GM12878 (cell line): ENCODE results near the gene COL19A1. TPM values are rescaled to one million over a fixed set of nuclear protein-coding genes. Genes with fewer than 3 reads are reported as not detected.

Source experiments
- ATAC-seq: fragments of 200-7000 bp; cut with Tn5 transposase; 3 replicates; pipeline ENCODE4 v1.9.1; 2020; ENCODE audit warnings: mild to moderate bottlenecking, moderate library complexity
- BruUV-seq: library from RNA; stranded (reverse); fragments of 400-500 nt; replicated peaks from 2 replicates; lab custom pipeline; 2021; lab: Mats Ljungman, UMichigan
- CTCF ChIA-PET: fragments of 300-600 bp; sonication (Branson Sonifier 250); formaldehyde crosslinking; extraction: SDS; loops from one replicate; lab custom pipeline; 2021; ENCODE audit warnings: inconsistent platforms; lab: Yijun Ruan, JAX
- POLR2A ChIA-PET: fragments of 350-600 bp; formaldehyde crosslinking; extraction: SDS; loops from one replicate; lab custom pipeline; 2021; ENCODE audit warnings: inconsistent platforms; lab: Charles Lee
- RAD21 ChIA-PET: fragments of 300-600 bp; sonication (Branson Sonifier 250); formaldehyde crosslinking; loops from one replicate; lab custom pipeline; 2023; ENCODE audit warnings: antibody characterized with exemption; ENCODE audit not compliant: unreplicated experiment; lab: Charles Lee
- SMC1A ChIA-PET: fragments of 300-600 bp; sonication (Branson Sonifier 250); formaldehyde crosslinking; loops from one replicate; lab custom pipeline; 2023; ENCODE audit not compliant: unreplicated experiment, uncharacterized antibody; lab: Charles Lee
- DNase-seq: peaks from one replicate; pipeline ENCODE4 v3.0.0-alpha.2; 2011; ENCODE audit warnings: low read depth, low spot score
- FAIRE-seq: peaks from 3 replicates; lab custom pipeline; 2011; peaks lifted over from hg19 to GRCh38; lab: Jason Lieb, UNC
- H2AFZ ChIP-seq: 2 replicates; pipeline ENCODE4 v1.6.0; 2011; ENCODE audit warnings: low read depth, low read length, control low read depth; ENCODE audit not compliant: control insufficient read depth
- H3K27ac ChIP-seq: 2 replicates; pipeline ENCODE4 v1.5.1; 2011; ENCODE audit warnings: control low read depth; ENCODE audit not compliant: control insufficient read depth, insufficient read depth
- H3K27me3 ChIP-seq, 2 experiments: replicated peaks in 1 of 2; 2 replicates each; pipeline versions ENCODE4 v1.6.0 to v1.6.1; 2011; ENCODE audit warnings: low read length in 1 of 2; ENCODE audit not compliant: control insufficient read depth in 2 of 2, insufficient read depth in 2 of 2
- H3K36me3 ChIP-seq, 2 experiments: 2 replicates each; pipeline ENCODE4 v1.5.1; 2011; ENCODE audit warnings: low read length in 1 of 2; ENCODE audit not compliant: control insufficient read depth in 2 of 2, insufficient read depth in 2 of 2
- H3K4me1 ChIP-seq: 2 replicates; pipeline ENCODE4 v1.6.1; 2011; ENCODE audit warnings: mild to moderate bottlenecking, low read length, moderate library complexity, mixed read lengths; ENCODE audit not compliant: control insufficient read depth, insufficient read depth
- H3K4me2 ChIP-seq: 2 replicates; pipeline ENCODE4 v1.6.0; 2011; ENCODE audit warnings: control low read depth; ENCODE audit not compliant: control insufficient read depth, insufficient read depth
- H3K4me3 ChIP-seq: fragments of 200-600 bp; sonication (generic); 2 replicates; pipeline ENCODE4 v1.5.1; 2016
- H3K79me2 ChIP-seq: 2 replicates; pipeline ENCODE4 v1.6.0; 2011; ENCODE audit warnings: low read length; ENCODE audit not compliant: control insufficient read depth, insufficient read depth
- H3K9ac ChIP-seq: 2 replicates; pipeline ENCODE4 v1.8.0; 2011; ENCODE audit warnings: low read length, control low read depth, mixed read lengths; ENCODE audit not compliant: control insufficient read depth, insufficient read depth
- H3K9me3 ChIP-seq: replicated peaks from 3 replicates; pipeline ENCODE4 v1.5.1; 2011; ENCODE audit warnings: mild to moderate bottlenecking, low read length; ENCODE audit not compliant: control insufficient read depth, insufficient read depth
- H4K20me1 ChIP-seq: 2 replicates; pipeline ENCODE4 v1.6.0; 2011; ENCODE audit not compliant: control insufficient read depth, insufficient read depth
- CHD2 ChIP-seq: IDR thresholded peaks from 2 replicates; pipeline ENCODE4 v1.6.1; 2011; ENCODE audit warnings: low read depth, low read length, improper control_type of control experiment, borderline replicate concordance
- EZH2 ChIP-seq: IDR thresholded peaks from 2 replicates; pipeline ENCODE4 v1.6.1; 2012; ENCODE audit warnings: low read depth, mild to moderate bottlenecking, control low read depth, inconsistent platforms, low read length, borderline replicate concordance; ENCODE audit not compliant: control insufficient read depth
- FOS ChIP-seq: IDR thresholded peaks from 3 replicates; pipeline ENCODE4 v1.6.1; 2011; ENCODE audit warnings: borderline replicate concordance; ENCODE audit not compliant: insufficient read length; ENCODE audit errors: extremely low read depth
- MTA2 ChIP-seq: fragments of 450-650 bp; IDR thresholded peaks from 2 replicates; pipeline ENCODE4 v1.6.1; 2016; ENCODE audit warnings: low read depth, mild to moderate bottlenecking, moderate library complexity
- NR2C2 ChIP-seq: IDR thresholded peaks from 2 replicates; pipeline ENCODE4 v1.6.1; 2011; ENCODE audit warnings: borderline replicate concordance, low read depth; ENCODE audit not compliant: control insufficient read depth, insufficient read length
- RFX5 ChIP-seq: IDR thresholded peaks from 2 replicates; pipeline ENCODE4 v1.6.1; 2011; ENCODE audit warnings: low read depth, low read length, improper control_type of control experiment
- SMAD5 ChIP-seq: IDR thresholded peaks from 2 replicates; pipeline ENCODE4 v1.6.1; 2016; ENCODE audit warnings: antibody characterized with exemption, low read depth
- USF1 ChIP-seq: IDR thresholded peaks from 2 replicates; pipeline ENCODE4 v1.6.1; 2011; ENCODE audit warnings: borderline replicate concordance, low read depth, mild to moderate bottlenecking, moderate library complexity, mixed read lengths, low read length; ENCODE audit not compliant: insufficient read depth; ENCODE audit errors: extremely low read length
- YBX1 ChIP-seq: fragments of 450-650 bp; IDR thresholded peaks from 2 replicates; pipeline ENCODE4 v1.6.1; 2016; ENCODE audit warnings: antibody characterized with exemption
- YY1 ChIP-seq: IDR thresholded peaks from 2 replicates; pipeline ENCODE4 v1.6.1; 2011; ENCODE audit warnings: low read depth, mild to moderate bottlenecking, low read length
- ZBTB40 ChIP-seq: fragments of 450-650 bp; IDR thresholded peaks from 2 replicates; pipeline ENCODE4 v1.6.1; 2016; ENCODE audit warnings: mild to moderate bottlenecking, moderate library complexity, borderline replicate concordance
- WGBS: methylation state at CpG from one replicate; pipeline ENCODE4 v1.1.6; 2016; ENCODE audit warnings: low lambda C conversion rate; ENCODE audit not compliant: insufficient replicate concordance, insufficient coverage; ENCODE audit errors: missing lambda C conversion rate; 5-methylcytosine and 5-hydroxymethylcytosine counted together
- in situ Hi-C: fragments of 300-500 bp; cut with MboI; formaldehyde crosslinking; loops from 9 replicates; pipeline ENCODE4 v1.14.3; 2018; ENCODE audit warnings: mixed read lengths
- intact Hi-C: fragments of 100-400 bp; cut with micrococcal nuclease; formaldehyde crosslinking; loops from one replicate; pipeline ENCODE4 v1.14.2; 2022; ENCODE audit not compliant: unreplicated experiment
- polyA plus RNA-seq, 11 experiments: library from polyadenylated mRNA; depleted of rRNA in 4 of 11; unstranded in 6 of 11; stranded (reverse) in 5 of 11; fragments of >200 nt; fragmentation: Nextera tagmentation in 4 of 11; fragmentation: Illumina TruSeq in 1 of 11; extraction: Ambion mirVana in 4 of 11; extraction: Trizol in 1 of 11; gene quantifications; 1 replicate in 1 of 11; 2 replicates in 10 of 11; pipeline versions ENCODE4 v1.2.1 to v1.2.3, GENCODE V29; 2011 to 2016; ENCODE audit warnings: inconsistent platforms in 2 of 11, missing spikeins in 2 of 11, low read depth in 1 of 11
- total RNA-seq, 4 experiments: library from RNA; depleted of rRNA in 3 of 4; stranded (reverse); fragments of >200 nt in 3 of 4; fragmentation: Illumina TruSeq in 1 of 4; extraction: Trizol in 1 of 4; gene quantifications; 2 replicates each; pipeline versions ENCODE4 v1.2.1 to v1.2.3, GENCODE V29; 2013 to 2021
- TF ChIP-seq, protein P1 (sequence below): fragments of 450-650 bp; formaldehyde crosslinking; IDR thresholded peaks from 2 replicates; pipeline ENCODE4 v1.5.0; 2022; ENCODE audit warnings: mild to moderate bottlenecking, missing genetic modification characterization

COL19A1 gene
- total and polyA plus RNA-seq, 10 of the 15 experiments (the other 5 are each of a cell fraction or from before 2014, with no cell fraction given) = 1.1 to 13.5 (median 4.1) TPM

GRCh38 chr6:70175770-70176169, 309.4 kb downstream of the COL19A1 start (continued):
- TF ChIP-seq ZBTB40 = no peak
- no peak for TF ChIP-seq CHD2
- TF ChIP-seq NR2C2 = no peak
- TF ChIP-seq MTA2 = no peak

DNA sequence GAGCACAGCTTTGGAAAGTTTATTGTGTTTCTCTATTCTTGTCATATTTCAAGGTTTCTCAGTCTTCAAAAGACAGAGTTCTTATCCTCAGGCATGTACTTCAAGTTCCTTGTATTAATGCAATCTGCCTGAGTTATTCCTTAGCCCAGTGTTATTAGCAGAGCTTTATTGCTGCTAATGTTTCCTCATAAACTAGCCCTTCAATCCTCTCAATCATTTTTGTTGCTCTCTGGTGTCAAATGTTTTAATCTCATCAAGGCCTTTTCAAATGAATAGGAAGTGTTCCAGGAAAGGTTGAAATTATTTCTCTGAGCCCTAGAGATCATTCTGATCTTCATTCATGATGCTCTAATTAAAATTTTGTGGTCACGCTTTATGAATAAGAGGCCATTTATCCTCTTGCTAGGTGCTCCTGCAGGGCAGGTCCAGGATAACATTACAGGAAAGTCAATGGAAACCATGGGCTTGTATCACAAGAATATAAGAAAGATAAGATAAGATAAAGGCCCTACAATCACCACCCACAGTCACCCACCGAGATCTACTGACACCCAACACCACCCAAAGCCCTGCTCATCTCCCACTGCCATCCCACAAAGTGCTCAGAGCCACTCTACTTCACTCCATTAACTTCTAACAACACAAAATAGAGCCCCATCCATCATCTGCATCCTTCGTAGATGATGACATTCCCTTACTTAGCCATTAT, 310.6 kb downstream of the COL19A1 start:
- ATAC-seq (no peak), FAIRE-seq (no peak), DNase-seq (no peak)
- ChIA-PET POLR2A (no interaction called here), RAD21 (no interaction called here), SMC1A (interaction anchor here (0.7 kb wide), 1 partner anchor 11 kb away, joined by 4 read pairs; no protein-coding TSS in a partner anchor), CTCF (no interaction called here)
- no peaks in the 10 kb centered on the region for H3K27me3 ChIP-seq
- H3K9ac ChIP-seq = no peak overlapping the region
- H3K79me2 ChIP-seq = no peaks in the 10 kb centered on the region
- 92% methylated on average over 3 of the region's 3 CpGs for WGBS
- no peaks in the 10 kb centered on the region for H4K20me1 ChIP-seq
- H3K36me3 ChIP-seq = peaks cover 0 to 2% of the 10 kb centered on the region in 2 experiments; a peak in 1 of 4 replicates
- intact Hi-C loops (no loop called here), in situ Hi-C loops (no loop called here)
- no peaks in the 10 kb centered on the region for H3K4me1 ChIP-seq
- no TSS peak for BruUV-seq
- no peak overlapping the region for H3K4me3 ChIP-seq
- H3K27ac ChIP-seq = no peak overlapping the region
- no peak overlapping the region for H2AFZ ChIP-seq
- H3K9me3 ChIP-seq = no peaks in the 10 kb centered on the region
- no peak overlapping the region for H3K4me2 ChIP-seq
- TF ChIP-seq RFX5 (no peak), YBX1 (no peak), SMAD5 (no peak), FOS (no peak), EZH2 (no peak), YY1 (no peak), USF1 (no peak)
- TF ChIP-seq, protein P1, sequence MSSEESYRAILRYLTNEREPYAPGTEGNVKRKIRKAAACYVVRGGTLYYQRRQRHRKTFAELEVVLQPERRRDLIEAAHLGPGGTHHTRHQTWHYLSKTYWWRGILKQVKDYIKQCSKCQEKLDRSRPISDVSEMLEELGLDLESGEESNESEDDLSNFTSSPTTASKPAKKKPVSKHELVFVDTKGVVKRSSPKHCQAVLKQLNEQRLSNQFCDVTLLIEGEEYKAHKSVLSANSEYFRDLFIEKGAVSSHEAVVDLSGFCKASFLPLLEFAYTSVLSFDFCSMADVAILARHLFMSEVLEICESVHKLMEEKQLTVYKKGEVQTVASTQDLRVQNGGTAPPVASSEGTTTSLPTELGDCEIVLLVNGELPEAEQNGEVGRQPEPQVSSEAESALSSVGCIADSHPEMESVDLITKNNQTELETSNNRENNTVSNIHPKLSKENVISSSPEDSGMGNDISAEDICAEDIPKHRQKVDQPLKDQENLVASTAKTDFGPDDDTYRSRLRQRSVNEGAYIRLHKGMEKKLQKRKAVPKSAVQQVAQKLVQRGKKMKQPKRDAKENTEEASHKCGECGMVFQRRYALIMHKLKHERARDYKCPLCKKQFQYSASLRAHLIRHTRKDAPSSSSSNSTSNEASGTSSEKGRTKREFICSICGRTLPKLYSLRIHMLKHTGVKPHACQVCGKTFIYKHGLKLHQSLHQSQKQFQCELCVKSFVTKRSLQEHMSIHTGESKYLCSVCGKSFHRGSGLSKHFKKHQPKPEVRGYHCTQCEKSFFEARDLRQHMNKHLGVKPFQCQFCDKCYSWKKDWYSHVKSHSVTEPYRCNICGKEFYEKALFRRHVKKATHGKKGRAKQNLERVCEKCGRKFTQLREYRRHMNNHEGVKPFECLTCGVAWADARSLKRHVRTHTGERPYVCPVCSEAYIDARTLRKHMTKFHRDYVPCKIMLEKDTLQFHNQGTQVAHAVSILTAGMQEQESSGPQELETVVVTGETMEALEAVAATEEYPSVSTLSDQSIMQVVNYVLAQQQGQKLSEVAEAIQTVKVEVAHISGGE (CRISPR knock-in tag) = no peak
